GM19351 (cell line): ENCODE data around the gene ARHGAP10.

Experiments used
- ATAC-seq: cut with Tn5 transposase; IDR thresholded peaks from one replicate; pipeline ENCODE4 v1.9.1; 2021; ENCODE audit warnings: mild to moderate bottlenecking, moderate library complexity; ENCODE audit not compliant: unreplicated experiment

ARHGAP10 gene

DNA sequence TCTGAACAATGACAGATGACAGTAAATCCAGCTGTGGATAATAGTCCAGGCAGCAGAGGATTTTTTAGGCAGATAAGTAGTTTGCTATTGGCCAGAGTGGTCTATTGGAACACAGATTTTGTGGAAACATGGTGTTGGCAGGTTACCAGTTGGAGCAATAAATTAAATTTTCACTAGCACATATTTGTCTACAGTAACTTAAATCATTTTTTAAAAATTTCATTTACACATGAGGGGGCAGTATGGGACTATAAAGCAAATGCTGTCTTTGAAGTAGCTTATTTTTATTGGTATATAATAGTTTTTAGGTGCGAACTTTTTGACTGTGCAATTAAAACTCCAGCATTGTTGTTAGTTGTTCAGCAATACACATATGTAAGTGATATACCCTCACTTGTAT lies 289.8 kb downstream of the ARHGAP10 start:
- ATAC-seq: no peak

DNA sequence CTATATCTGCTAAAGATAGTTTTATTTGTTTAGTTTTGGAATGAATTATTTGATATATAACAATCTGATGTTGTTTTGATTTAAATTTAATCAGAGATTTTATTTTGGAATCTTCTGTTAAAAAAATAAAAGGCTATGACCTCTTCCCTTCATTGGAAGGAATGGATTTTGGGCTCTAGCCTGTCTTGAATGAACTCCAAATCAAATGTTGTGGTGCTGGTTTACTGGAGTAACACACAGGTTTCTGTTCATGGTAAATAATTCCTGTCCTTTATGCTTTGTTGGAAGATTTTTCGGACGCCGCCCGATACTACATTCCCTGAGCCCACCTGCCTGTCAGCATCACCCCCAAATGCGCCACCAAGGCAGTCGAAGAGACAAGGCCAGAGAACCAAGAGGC lies 291.1 kb downstream of the ARHGAP10 start:
- no peak for ATAC-seq

DNA sequence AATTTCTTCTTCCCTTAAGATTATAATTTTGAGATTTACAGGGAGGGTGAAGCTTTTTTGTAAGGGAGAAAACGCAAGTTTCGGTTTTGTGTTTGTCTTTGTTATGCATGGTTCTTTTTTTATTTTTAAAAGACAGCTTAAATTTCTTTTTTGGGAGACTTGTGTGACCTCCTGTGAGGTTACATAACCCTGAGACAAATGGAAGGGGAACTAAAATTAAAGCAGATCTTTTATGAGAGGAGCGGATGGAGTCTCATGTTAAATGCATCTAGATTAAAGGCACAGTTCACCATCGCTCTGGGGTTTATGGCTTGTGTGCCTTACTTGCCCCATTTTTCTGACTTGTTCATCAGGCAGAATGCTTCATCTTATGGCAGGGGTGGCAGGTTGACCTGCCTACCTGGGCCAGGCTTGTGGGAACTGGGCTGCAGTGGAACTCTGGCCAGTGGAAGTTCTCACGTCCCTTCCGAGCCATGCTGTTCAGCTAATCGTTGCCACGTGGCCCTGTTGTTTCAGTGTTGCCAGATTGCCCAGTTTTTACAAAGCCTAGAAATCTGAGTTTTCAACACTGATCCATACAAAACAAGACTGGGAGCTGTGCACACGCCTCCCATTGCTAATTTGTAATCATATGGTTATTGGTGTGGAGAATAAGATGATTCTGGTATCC lies 291.8 kb downstream of the ARHGAP10 start:
- ATAC-seq: no peak

DNA sequence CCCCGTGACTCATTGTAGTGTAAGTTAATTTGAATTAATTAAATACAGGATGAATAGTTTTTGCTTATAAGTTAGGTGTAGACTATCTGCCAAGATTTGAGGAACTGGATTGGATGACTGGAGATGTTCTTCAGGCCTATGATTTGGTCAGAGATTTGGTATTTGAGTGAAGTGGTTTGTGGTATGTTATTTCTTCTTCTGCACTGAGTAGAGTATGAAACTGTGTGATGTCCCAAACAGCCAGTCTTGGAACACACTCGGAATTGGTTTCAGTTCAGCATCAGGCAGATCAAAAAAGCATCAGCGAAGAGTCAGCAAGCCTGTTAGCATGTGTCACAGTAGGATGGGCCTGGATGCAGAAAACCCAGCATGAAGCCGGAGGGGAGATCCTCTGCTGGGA lies 294.1 kb downstream of the ARHGAP10 start:
- ATAC-seq: no peak

DNA sequence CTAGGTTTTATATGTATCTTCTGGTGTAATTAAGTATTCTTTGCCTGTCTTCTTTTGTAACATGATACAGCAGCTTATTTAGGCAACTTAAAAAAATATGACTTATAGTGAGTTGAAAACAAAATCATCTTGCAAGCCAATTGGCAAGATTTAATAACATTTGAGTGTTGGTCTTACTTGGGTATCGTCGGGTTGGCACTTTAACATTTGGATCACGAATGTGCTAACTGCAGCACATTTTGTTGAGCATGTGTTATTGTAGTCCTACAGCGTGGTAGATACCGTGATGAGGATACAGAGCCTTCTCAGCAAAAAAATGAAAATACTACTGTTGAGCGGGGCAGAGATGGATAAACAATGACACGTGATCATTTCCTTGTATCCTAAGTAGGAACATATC lies 295.3 kb downstream of the ARHGAP10 start:
- ATAC-seq: no peak

DNA sequence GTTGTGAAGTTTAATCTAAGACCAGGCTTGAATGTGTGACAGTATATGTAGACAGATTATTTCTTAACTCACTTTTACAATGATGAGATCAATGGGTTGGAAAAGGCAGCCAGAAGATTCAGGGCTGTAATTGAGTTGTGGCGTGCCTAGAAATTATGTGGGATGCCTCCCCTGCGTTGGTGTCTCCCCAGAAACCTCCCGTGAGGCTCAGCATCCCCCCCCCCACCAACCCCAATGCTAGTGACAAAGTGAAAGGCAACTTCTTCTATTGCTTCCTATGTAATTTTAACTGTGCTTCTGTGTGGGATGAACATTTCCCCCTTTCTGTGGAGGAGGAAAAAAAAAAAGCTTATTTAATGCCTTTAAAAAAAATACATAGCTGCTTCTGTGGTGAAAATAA lies 297.9 kb downstream of the ARHGAP10 start:
- no peak for ATAC-seq

DNA sequence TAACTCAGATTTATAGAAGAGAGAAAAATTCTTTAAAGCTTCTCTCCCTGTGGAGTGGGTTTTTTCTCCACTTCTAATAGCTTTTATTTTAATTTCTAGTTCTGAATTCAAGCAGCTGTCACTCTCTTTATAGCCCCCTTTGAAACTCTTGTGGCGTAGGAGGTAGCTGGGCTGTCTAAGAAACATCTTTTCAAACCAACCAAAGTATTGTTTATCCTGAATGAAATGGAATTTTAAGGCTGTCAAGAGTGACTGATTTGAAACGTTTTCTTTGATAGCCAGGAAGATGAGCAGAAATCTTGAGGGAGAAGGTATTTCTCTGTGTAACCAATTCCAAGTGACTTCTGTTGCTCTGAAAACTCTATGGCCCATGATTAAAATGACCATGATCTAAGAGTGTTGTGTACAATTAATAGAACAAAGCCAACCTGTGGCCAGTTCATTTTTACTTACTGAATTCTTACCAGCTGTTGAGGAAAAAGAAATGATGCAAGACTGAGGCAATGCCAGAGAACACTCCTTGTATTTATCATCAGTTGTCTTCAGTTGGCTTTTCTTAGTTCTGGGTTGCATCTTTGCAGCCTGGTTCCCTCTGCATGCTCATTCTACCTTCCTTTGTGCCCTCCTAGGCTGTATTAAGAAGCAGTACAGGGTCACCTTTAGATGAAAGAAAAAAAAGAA lies 298.4 kb downstream of the ARHGAP10 start:
- no peak for ATAC-seq

DNA sequence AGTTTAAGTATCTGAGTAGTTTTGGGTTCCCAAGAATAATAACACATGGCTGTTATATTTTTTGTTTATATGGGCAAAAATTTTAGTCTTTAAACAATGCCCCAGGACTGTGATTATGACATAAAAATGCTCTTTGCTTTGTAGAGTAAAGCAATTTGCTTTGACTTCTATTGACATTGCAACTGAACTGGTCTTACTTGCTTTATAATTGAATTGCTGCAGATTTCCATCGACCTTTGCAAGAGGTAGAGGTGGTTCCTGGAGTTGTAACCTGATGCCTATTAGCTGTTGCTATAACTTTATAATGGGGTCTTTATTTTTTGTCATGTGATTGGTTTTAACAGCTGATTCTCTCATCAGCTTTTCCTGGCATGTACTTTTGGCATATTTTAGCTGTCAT lies 302.9 kb downstream of the ARHGAP10 start:
- ATAC-seq: no peak

DNA sequence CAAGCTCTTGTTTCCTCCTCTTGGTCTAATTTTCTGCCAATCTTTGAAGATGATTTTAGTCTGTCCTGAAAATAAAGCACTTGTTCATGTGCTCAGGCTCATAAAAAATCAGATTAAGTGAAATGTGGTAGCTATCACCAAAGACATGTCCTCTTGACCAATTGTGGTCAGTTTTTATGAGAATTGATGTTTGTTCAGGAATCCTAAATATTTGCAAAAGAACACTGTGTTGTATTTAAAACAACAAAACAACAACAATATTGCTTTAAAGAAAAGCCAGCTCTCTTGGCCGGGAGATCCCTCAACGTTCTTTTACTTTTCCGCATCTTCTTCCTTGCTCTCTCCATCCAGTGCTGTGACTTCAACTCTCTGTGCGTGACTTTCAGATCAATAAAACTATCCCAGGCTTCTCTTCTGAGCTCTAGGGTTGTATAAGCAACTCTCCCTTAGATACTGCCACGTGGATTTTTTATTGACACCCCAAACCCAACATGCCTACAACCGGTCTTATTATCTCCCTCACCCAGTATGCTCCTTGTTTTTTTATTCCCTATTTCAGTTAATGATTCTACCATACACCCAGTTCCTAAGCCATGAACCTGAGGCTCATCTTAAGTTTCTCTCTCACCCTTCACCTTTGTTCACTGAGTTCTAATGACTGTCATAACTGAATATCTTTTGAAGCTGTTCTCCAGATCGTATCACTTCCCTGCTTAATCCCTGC lies 309.9 kb downstream of the ARHGAP10 start:
- ATAC-seq: no peak

DNA sequence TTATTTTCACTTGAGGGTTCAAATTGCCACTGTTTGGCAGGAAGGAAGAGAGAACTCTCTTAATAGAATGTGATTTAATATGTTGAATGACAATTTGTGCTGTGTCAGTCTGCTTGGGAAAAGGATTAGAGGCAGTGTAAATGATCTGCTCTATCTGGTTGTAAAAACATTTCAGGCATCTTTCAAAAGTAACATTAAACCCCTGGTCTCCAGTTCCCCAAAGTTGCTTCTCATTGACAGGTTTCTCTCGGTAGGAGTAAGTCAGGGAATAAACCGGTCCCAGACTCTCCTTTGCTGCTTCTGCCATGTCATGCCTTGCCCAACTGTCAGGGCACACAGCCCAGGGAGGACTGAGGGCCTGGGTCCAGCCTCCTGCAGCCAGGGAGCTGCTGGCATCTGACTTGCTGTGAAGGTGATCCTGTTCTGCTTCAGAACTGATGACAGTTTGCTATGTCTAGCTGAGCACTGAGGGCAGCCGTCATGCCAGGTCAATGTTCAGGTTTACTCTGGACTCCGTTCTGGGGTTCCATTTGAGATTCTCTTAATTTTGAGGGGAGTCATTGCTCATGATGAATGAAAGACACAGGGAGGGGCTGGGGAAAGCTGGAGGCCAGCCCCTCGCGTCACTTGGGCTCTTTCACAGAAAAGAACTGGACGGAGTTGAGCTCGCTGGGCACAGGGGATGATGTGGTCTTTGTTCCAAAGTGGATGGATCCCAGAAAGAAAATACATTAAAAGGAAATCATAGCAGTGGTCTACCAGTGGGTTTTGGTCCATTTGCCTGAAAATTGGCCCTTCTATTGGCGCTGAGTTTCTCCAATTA lies 312.4 kb downstream of the ARHGAP10 start:
- peak; percentile 10 for ATAC-seq

DNA sequence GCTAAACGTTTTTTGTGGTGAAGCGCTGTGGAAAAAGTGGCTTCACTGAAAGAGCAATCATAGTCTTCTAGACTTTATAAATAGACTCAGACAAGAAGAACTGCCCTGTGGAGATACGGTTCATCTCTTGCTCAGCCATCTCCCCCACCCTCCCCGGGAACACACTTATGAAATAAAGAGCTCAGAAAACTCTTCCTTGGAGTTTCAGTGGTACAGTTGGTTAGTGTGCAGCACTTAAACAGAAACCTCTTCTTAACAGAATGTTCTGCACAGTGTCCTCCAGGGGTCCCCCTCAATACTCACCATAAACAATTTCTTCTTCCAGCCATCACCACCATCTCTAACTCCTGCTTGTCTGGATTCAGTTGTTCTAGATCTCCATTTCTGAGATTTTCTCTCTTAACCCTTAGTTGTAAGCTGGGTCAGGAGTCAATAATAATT lies 313.0 kb downstream of the ARHGAP10 start:
- ATAC-seq: peak; percentile 93

DNA sequence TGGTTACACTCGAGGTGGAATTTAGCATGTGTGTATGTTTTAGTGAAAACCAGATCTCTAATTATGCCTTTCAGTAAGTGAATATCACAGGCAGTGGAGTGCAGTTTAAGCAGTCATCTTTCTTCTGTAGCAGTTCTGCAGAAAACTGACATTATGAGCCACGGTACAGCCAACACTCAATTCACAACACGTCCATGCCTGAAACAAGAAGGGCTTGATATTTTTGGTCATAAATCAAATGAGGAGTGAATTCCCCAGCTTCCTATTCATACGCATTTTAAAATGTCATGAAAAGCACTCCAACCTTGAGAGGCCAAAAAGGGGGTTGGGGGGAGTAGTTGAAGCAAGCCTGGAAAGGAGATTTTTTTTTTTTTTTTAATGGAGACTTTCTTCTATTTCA lies 316.7 kb downstream of the ARHGAP10 start:
- ATAC-seq: no peak

DNA sequence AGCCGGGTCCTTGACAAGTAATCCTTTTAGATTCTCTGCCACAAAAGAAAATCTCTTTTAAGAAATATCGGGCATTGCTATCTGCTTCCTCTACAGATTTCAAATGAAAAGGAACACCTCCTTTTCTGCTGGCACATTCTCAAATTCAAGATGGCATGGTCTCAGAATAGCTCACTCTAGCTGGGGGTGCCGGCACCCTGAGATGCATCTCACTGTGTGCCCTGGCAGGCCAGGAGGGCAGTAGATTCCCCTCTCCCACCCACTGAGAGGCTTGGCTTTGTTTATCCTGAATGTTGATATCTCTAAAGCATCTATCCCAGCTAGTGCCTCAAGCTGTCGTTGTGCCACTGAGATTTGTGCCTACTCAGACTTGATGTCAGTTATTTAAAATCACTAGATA lies 319.5 kb downstream of the ARHGAP10 start:
- no peak for ATAC-seq

DNA sequence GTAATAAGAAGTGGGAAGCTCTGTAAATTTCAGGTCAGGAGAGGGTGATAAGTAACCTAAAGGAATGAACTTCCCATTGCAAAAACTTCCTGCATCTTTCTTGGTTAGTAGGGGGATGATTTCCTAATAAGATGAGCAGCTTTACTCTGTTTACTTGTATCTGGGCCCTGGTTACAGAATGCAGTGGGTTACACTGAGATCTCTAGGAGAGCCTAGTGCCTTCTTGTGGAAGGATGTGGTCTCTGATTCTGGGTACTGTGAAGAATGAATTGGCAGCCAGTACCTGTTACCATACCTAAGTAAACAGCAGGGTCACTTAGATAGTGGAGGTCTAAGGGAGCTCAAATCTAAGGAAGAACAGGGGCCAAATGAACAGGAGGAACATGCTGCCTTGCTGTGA lies 320.6 kb downstream of the ARHGAP10 start:
- no peak for ATAC-seq

DNA sequence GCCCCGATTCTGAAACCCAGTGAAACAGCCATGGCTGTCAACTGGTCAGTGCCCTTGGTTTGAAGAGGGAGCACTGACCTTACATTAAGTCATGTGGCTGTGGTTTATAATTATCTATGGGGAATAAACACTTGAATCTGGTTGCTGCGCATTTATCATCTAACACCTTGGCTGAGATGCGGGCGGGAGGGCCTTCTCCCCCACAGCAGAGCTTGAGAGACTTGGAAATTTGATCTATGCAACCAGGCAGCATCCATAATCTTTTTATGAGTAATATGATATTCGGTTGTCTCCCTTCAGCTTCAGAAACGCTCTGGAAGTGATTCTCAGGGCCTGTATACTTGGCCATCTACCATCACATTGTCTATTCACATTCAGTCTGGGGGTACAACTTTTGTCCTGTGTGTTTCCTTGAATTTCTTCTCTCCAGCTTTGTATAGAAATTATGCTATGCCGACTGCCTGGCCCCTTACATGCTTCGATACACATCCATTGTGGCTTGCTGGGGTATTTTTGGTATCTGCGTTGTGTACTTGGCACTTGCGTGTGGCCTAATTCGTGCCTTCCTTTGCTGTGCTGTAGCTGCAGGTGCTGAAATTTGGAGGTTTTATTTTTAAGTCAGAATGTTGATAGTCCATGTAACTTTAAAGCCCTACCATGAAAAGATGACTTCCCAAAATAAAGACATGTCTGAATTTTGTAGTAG lies 321.6 kb downstream of the ARHGAP10 start:
- no peak for ATAC-seq

DNA sequence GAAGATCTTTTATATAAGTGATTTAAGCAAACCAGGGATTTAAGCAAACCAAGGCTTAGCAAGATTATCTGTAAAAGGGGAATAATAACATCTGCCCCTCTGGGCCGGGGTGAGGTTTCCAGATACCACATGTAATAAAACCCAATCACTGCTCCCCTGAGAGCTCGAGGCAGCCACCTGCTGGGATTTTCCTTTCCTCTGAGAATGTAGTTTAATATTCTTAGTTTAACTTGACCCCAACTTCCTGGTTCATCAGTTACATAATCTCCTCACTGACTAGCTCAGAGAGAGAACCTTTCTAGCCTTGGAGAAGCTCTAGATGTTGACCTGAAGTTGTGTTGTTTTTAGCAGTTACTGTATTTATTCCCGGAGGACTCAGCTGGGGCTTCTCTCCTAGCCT lies 322.4 kb downstream of the ARHGAP10 start:
- ATAC-seq: no peak

DNA sequence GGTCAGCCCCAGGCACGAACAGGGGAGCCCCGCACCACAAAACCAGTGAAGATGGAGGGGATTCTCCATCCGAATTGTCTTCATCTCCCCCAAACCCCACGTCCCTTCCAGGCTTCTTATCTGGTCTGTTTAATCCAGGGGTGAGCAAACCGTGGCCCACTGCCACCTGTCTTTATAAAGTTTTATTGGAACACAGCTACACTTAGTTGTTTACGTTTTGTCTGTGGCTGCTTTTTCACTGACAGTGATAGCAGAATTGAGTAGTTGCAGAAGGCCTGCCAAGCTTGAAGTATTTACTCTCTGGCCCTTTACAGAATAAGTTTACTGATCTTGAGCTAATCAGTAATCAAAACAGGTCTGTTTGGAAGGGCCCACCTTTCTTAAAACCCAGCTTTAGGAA lies 324.0 kb downstream of the ARHGAP10 start:
- ATAC-seq: no peak

DNA sequence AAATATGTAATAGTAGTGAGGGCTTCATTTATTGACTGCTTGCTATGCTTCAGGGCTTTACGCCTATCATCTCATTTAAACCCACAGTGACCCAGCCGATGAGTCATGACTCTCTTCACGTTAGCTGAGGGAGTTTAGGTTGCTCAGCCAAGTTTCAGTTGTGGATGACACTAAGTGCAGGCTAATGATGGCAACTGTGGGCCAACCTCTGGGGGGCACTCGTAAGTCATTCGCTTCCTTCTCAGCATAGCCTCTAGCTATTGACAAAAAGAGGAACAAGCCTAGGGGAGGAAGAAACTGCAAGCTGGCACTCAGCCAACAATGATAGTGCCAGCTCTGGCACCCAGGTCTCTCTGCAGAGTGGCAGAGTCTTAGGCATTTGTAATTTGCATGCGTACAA lies 325.0 kb downstream of the ARHGAP10 start:
- peak; percentile 82 for ATAC-seq

DNA sequence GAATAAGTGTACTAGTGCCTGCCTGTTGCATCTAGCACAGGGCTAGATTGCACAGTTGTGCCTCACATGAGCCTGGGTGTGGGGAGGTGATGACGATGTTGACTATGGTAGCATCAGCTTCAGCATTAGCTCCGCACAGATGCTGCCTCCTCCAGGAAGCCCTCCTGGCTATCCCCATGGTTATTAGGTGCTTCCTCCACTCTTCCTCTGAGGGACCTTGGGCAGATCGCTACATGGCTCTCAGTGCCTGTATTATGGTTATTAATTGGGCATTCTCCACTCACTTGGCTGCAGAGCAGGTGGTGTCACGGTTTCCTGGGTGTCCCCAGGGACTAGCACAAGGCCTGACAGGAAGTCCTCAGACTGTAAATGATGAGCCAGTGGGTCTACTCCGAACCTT lies 325.6 kb downstream of the ARHGAP10 start:
- ATAC-seq: peak; percentile 33

DNA sequence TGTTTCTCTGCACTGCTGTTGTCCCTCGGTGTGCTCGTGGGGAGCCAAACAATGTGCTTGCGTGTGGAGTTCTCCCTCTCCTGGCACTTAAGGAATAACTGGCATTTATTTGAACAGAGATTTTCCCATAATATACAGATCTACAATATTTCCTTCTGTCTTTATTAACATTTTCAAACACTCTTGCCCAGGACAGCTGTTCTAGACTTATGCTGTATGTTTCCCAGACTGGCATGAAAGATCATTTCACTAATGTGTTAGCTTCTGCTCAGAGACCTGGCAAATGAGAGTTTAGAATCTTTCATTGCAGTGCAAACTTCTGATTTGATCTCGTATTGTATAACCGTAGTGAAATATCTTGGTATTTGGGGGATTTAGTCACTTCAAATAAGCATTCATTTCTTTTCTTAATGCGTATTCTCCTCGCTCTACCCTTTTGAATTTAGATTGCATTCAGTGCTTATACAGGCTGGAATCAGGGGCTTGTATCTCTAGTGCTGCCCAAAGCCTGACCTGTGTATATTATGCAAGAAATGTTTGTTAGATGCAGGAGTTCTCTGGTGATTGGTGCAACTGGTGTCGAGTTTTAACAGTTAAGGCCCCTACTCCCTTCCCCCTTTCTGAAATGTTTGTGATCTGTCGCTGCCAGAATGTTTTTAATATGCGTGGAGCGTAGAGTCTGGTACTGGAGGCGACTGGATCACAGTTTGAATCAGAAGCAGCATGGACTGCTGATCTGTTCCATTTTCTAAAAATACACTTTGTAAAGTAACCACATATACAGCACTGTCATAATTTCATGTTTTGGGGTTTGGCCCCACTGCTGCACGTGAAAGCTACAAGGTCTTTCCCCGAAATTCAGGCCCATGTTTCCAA lies 326.3 kb downstream of the ARHGAP10 start:
- no peak for ATAC-seq
